SIG-M5 treated with dmso at 0.1 percent for 504 hours (cell line): Measurements from ENCODE around the gene C3AR1.
A peak's percentile ranks its signal among the peaks of the same experiment; 100 is the strongest.
"Not testable (repeated sequence)": the region's sequence is repeated elsewhere in the genome, so short reads cannot be mapped to it uniquely, and the experiment has no call there.

Experiments
- DNase-seq: peaks from one replicate; lab custom pipeline; 2025; ENCODE audit not compliant: unreplicated experiment; lab: John Stamatoyannopoulos, UW

Gene C3AR1

GRCh38 chr12:8065991-8066594 is at the start of gene C3AR1:
Gene C3AR1 (minus strand): TSS chr12:8066359. CDS start chr12:8060185, 6,174 bp downstream.
- peak; percentile 90 for DNase-seq

GRCh38 chr12:8113117-8113516 is 47.0 kb upstream of the C3AR1 start:
- DNase-seq: not testable (repeated sequence)

- peak; percentile 77 for DNase-seq
These were observed 42.7 kb upstream of the C3AR1 start for GRCh38 chr12:8108808-8109398.

- DNase-seq: no peak
These were observed 33.1 kb upstream of the C3AR1 start for GRCh38 chr12:8099235-8099634.

GRCh38 chr12:8096281-8096915 is 30.2 kb upstream of the C3AR1 start:
- DNase-seq: peak; percentile 37

- no peak for DNase-seq
These were observed 27.1 kb upstream of the C3AR1 start for GRCh38 chr12:8093291-8093690.

- no peak for DNase-seq
These were observed 23.6 kb upstream of the C3AR1 start for GRCh38 chr12:8089716-8090115.

GRCh38 chr12:8089277-8089676 is 23.1 kb upstream of the C3AR1 start:
- DNase-seq: not testable (repeated sequence)

GRCh38 chr12:8088574-8088973 is 22.4 kb upstream of the C3AR1 start:
- DNase-seq: no peak

GRCh38 chr12:8087666-8088065 is 21.5 kb upstream of the C3AR1 start:
- DNase-seq: no peak

- DNase-seq: not testable (repeated sequence)
These were observed 18.2 kb upstream of the C3AR1 start for GRCh38 chr12:8084351-8084750.

- no peak for DNase-seq
These were observed 16.6 kb upstream of the C3AR1 start for GRCh38 chr12:8082808-8083100.

GRCh38 chr12:8081251-8081920 is 15.2 kb upstream of the C3AR1 start:
- DNase-seq: no peak

GRCh38 chr12:8080120-8080519 is 14.0 kb upstream of the C3AR1 start:
- peak; percentile 43 for DNase-seq

GRCh38 chr12:8078916-8079315 is 12.8 kb upstream of the C3AR1 start:
- DNase-seq: no peak

- peak; percentile 20 for DNase-seq
These were observed 12.2 kb upstream of the C3AR1 start for GRCh38 chr12:8078398-8078797.

GRCh38 chr12:8077207-8077606 is 11.0 kb upstream of the C3AR1 start:
- no peak for DNase-seq

- no peak for DNase-seq
These were observed 10.2 kb upstream of the C3AR1 start for GRCh38 chr12:8076366-8076765.

GRCh38 chr12:8075935-8076334 is 9.8 kb upstream of the C3AR1 start:
- DNase-seq: no peak

GRCh38 chr12:8071820-8072219 is 5.7 kb upstream of the C3AR1 start:
- not testable (repeated sequence) for DNase-seq

- peak; percentile 55 for DNase-seq
These were observed 3.4 kb upstream of the C3AR1 start for GRCh38 chr12:8069582-8069981.

GRCh38 chr12:8064131-8064530 is 2.0 kb downstream of the C3AR1 start:
- DNase-seq: no peak
